ENCODE measurements around the gene HNRNPLL. TPM values are rescaled to one million over a fixed set of nuclear protein-coding genes. Genes with fewer than 3 reads are reported as not detected.

HNRNPLL gene
- total and polyA plus RNA-seq, 2 experiments from 2014 or later = 42.5 to 53.4 TPM

GRCh38 chr2:38627391-38627790 lies 24.7 kb upstream of the HNRNPLL start:
- H3K79me2 ChIP-seq (replicated peaks; ENCODE audit: insufficient read depth) = no peaks in the 10 kb centered on the region
- H3K9me3 Mint-ChIP-seq = peaks cover 4% of the 10 kb centered on the region; the same call in 2 of the 3 replicates
- peaks cover 4% of the 10 kb centered on the region; the same call in 1 of the 3 replicates for H3K4me1 Mint-ChIP-seq
- no peaks in the 10 kb centered on the region for H3K27me3 ChIP-seq (ENCODE audit: insufficient read depth)
- DNase-seq (ENCODE audit: low spot score) (no peak), ATAC-seq (no peak)
- no peak overlapping the region for H3K27ac ChIP-seq (ENCODE audit: low read depth)
- no peaks in the 10 kb centered on the region for H3K36me3 ChIP-seq (ENCODE audit: insufficient read depth)
- no peak overlapping the region for H3K4me3 ChIP-seq
- no peaks in the 10 kb centered on the region for H3K9me2 ChIP-seq (ENCODE audit: insufficient read depth)
- H3F3A ChIP-seq (replicated peaks; ENCODE audit: low read depth) = no peaks in the 10 kb centered on the region
- no peaks in the 10 kb centered on the region for H4K20me1 ChIP-seq (replicated peaks; ENCODE audit: insufficient read depth)
- H3K4me1 ChIP-seq (ENCODE audit: insufficient read depth) = no peaks in the 10 kb centered on the region
- no peak overlapping the region for H3K27ac Mint-ChIP-seq
- H3K36me3 Mint-ChIP-seq (ENCODE audit: low read depth) = no peaks in the 10 kb centered on the region
- no peak overlapping the region for H3K4me3 Mint-ChIP-seq
- TF ChIP-seq ZNF462 (CRISPR knock-in tag; IDR thresholded peaks at IDR 0.05) (no peak), CREB1 (CRISPR knock-in tag; IDR thresholded peaks at IDR 0.05; ENCODE audit: low read depth) (no peak), JUNB (IDR thresholded peaks at IDR 0.05; ENCODE audit: unreplicated experiment) (no peak), POLR2AphosphoS5 (IDR thresholded peaks at IDR 0.05; ENCODE audit: low read depth) (no peak), ZNF114 (CRISPR knock-in tag; IDR thresholded peaks at IDR 0.05) (no peak)
- no peaks in the 10 kb centered on the region for H3K27me3 Mint-ChIP-seq (ENCODE audit: insufficient read depth, low read depth, poor library complexity)
- no peak overlapping the region for H3K4me2 ChIP-seq
- H2AFZ ChIP-seq = no peak overlapping the region; the same call in 1 of the 2 replicates

- H4K20me1 ChIP-seq (replicated peaks; ENCODE audit: insufficient read depth) = no peaks in the 10 kb centered on the region
- H3K4me3 ChIP-seq = no peak overlapping the region
- Mint-ChIP-seq H3K9me3 (peaks cover 4% of the 10 kb centered on the region; the same call in 2 of the 3 replicates), H3K36me3 (ENCODE audit: low read depth) (no peaks in the 10 kb centered on the region), H3K4me3 (no peak overlapping the region), H3K27me3 (ENCODE audit: insufficient read depth, low read depth, poor library complexity) (no peaks in the 10 kb centered on the region), H3K4me1 (peaks cover 4% of the 10 kb centered on the region; the same call in 1 of the 3 replicates), H3K27ac (no peak overlapping the region)
- no peaks in the 10 kb centered on the region for H3K36me3 ChIP-seq (ENCODE audit: insufficient read depth)
- H2AFZ ChIP-seq = no peak overlapping the region
- DNase-seq (ENCODE audit: low spot score) (no peak), ATAC-seq (no peak)
- H3K27ac ChIP-seq (ENCODE audit: low read depth) = no peak overlapping the region
- no peaks in the 10 kb centered on the region for H3K79me2 ChIP-seq (replicated peaks; ENCODE audit: insufficient read depth)
- H3K4me1 ChIP-seq (ENCODE audit: insufficient read depth) = no peaks in the 10 kb centered on the region
- no peaks in the 10 kb centered on the region for H3K9me2 ChIP-seq (ENCODE audit: insufficient read depth)
- H3K27me3 ChIP-seq (ENCODE audit: insufficient read depth) = no peaks in the 10 kb centered on the region
- H3K4me2 ChIP-seq = no peak overlapping the region
- H3F3A ChIP-seq (replicated peaks; ENCODE audit: low read depth) = no peaks in the 10 kb centered on the region
- TF ChIP-seq JUNB (IDR thresholded peaks at IDR 0.05; ENCODE audit: unreplicated experiment) (no peak), REST (IDR thresholded peaks at IDR 0.05; ENCODE audit: unreplicated experiment) (no peak), ZNF114 (CRISPR knock-in tag; IDR thresholded peaks at IDR 0.05) (no peak), CTCF (conservative IDR thresholded peaks at IDR 0.05; ENCODE audit: low read depth in 2 of 2) (no peak), EZH2phosphoT487 (IDR thresholded peaks at IDR 0.05; ENCODE audit: unreplicated experiment) (no peak)
These were observed 23.8 kb upstream of the HNRNPLL start for GRCh38 chr2:38626326-38627035.
